Endodermal cell (in vitro differentiated cells): Measurements from ENCODE around the gene OSR1. TPM values are rescaled to one million over a fixed set of nuclear protein-coding genes. Genes with fewer than 3 reads are reported as not detected.

ENCODE experiments used
- DNase-seq: peaks from one replicate; pipeline ENCODE4 v3.0.0-alpha.2; 2017
- H3K27ac ChIP-seq: 2 replicates; pipeline ENCODE4 v1.5.1; 2013; ENCODE audit warnings: mild to moderate bottlenecking, low read depth, low read length, moderate library complexity
- H3K27me3 ChIP-seq: 2 replicates; pipeline ENCODE4 v1.6.1; 2013; ENCODE audit warnings: mild to moderate bottlenecking, low read length, moderate library complexity; ENCODE audit not compliant: insufficient read depth, control insufficient read depth, poor library complexity, severe bottlenecking
- H3K36me3 ChIP-seq: 2 replicates; pipeline ENCODE4 v1.7.0; 2013; ENCODE audit warnings: mild to moderate bottlenecking, low read length, moderate library complexity; ENCODE audit not compliant: control insufficient read depth, insufficient read depth
- H3K4me1 ChIP-seq: one replicate; pipeline ENCODE4 v1.7.0; 2013; ENCODE audit warnings: low read length; ENCODE audit not compliant: control insufficient read depth, insufficient read depth
- H3K4me3 ChIP-seq: 2 replicates; pipeline ENCODE4 v1.5.1; 2013; ENCODE audit warnings: mild to moderate bottlenecking, low read length, moderate library complexity
- H3K9ac ChIP-seq: 2 replicates; pipeline ENCODE4 v1.6.1; 2013; ENCODE audit warnings: mild to moderate bottlenecking, low read length, moderate library complexity; ENCODE audit not compliant: poor library complexity, severe bottlenecking; ENCODE audit errors: extremely low read depth
- H3K9me3 ChIP-seq: 2 replicates; pipeline ENCODE4 v1.6.1; 2013; ENCODE audit warnings: mild to moderate bottlenecking, low read length, moderate library complexity; ENCODE audit not compliant: control insufficient read depth
- H3K27ac Mint-ChIP-seq: 2 replicates; pipeline ENCODE4 v1.8.0; 2020; ENCODE audit warnings: mixed read lengths
- H3K27me3 Mint-ChIP-seq: 2 replicates; pipeline ENCODE4 v1.8.0; 2021; ENCODE audit warnings: mild to moderate bottlenecking, mixed read lengths; ENCODE audit not compliant: insufficient read depth
- H3K36me3 Mint-ChIP-seq: 2 replicates; pipeline ENCODE4 v1.8.0; 2020; ENCODE audit warnings: low read depth, mixed read lengths
- H3K4me1 Mint-ChIP-seq: 2 replicates; pipeline ENCODE4 v1.8.0; 2020; ENCODE audit warnings: mixed read lengths
- H3K4me3 Mint-ChIP-seq: 2 replicates; pipeline ENCODE4 v1.8.0; 2020; ENCODE audit warnings: mild to moderate bottlenecking, moderate library complexity, mixed read lengths
- H3K9me3 Mint-ChIP-seq: 2 replicates; pipeline ENCODE4 v1.8.0; 2020; ENCODE audit warnings: mild to moderate bottlenecking, mixed read lengths
- WGBS, 2 experiments: methylation state at CpG; one replicate each; pipeline versions ENCODE4 v1.1.5 to v1.1.7; 2013; ENCODE audit warnings: missing lambda C conversion rate in 2 of 2, mixed read lengths in 1 of 2; ENCODE audit not compliant: insufficient coverage in 1 of 2, insufficient read length in 1 of 2; 5-methylcytosine and 5-hydroxymethylcytosine counted together
- total RNA-seq, 2 donors: library from RNA; stranded (reverse); fragmentation: NEBNext Ultra II Directional in 1 of 2; extraction: Animal tissue kit (Norgen Biotek cat#: 25700) in 1 of 2; gene quantifications; 2 replicates in 1 of 2; 3 replicates in 1 of 2; pipeline ENCODE4 v1.2.1, GENCODE V29; 2021
- TF ChIP-seq, protein P1 (sequence below): fragments of 200-600 bp; sonication (generic); conservative IDR thresholded peaks from 2 replicates; pipeline ENCODE4 v1.5.0; 2021; ENCODE audit warnings: antibody characterized with exemption, mild to moderate bottlenecking

The OSR1 gene
- total RNA-seq, 2 donors from 2014 or later, result not detected

DNA sequence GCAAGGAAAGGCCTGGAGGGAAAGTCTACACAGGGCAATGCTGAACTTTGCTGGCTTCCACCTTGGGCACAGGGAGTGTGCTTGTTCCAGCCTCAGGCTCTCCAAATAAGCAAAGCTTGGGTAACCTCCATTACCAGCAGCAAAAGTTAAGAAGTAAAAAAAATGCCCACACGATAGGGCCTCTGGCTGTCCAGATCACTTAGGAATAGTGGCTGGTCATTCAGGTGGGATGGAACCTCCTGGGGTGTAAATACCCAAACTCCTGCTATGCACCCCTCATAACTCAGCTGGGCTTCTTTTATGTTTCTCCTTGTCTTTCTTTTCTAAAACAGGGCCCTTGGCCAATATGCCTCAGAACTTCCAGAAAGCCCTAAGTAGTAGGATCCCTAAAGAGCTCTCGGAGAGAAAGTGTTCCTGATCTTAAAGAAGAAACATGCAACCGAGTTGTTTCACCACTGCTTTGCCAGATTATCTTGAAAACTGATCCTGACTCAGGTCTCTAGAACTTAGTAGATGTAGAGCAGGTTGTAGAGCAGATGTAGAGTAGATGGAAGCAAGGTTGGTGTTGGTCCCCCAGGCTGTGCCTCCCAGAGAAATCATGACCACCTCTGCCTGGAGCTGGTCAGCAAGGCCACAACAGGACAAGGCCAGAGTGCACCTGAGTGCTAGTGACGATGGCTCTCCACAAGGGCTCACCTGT lies 2.0 kb upstream of the OSR1 start:
- H3K4me1 Mint-ChIP-seq, result peaks cover 28% of the 10 kb centered on the region
- 49 to 53% methylated on average over 3 to 4 of the region's 4 CpGs for WGBS, 2 experiments
- TF ChIP-seq, protein P1, sequence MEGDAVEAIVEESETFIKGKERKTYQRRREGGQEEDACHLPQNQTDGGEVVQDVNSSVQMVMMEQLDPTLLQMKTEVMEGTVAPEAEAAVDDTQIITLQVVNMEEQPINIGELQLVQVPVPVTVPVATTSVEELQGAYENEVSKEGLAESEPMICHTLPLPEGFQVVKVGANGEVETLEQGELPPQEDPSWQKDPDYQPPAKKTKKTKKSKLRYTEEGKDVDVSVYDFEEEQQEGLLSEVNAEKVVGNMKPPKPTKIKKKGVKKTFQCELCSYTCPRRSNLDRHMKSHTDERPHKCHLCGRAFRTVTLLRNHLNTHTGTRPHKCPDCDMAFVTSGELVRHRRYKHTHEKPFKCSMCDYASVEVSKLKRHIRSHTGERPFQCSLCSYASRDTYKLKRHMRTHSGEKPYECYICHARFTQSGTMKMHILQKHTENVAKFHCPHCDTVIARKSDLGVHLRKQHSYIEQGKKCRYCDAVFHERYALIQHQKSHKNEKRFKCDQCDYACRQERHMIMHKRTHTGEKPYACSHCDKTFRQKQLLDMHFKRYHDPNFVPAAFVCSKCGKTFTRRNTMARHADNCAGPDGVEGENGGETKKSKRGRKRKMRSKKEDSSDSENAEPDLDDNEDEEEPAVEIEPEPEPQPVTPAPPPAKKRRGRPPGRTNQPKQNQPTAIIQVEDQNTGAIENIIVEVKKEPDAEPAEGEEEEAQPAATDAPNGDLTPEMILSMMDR, result no peak
- no peaks in the 10 kb centered on the region for H3K4me1 ChIP-seq
- H3K27me3 Mint-ChIP-seq, result peaks cover 99% of the 10 kb centered on the region
- H3K27me3 ChIP-seq, result peaks cover 99% of the 10 kb centered on the region
- H3K4me3 ChIP-seq, result no peak overlapping the region
- no peak overlapping the region for H3K27ac ChIP-seq
- no peaks in the 10 kb centered on the region for H3K36me3 Mint-ChIP-seq
- H3K27ac Mint-ChIP-seq, result no peak overlapping the region
- no peak overlapping the region for H3K9ac ChIP-seq
- H3K36me3 ChIP-seq, result no peaks in the 10 kb centered on the region
- peaks cover 2% of the 10 kb centered on the region for H3K9me3 Mint-ChIP-seq
- no peak overlapping the region for H3K4me3 Mint-ChIP-seq
- no peak for DNase-seq
- H3K9me3 ChIP-seq, result no peaks in the 10 kb centered on the region

GRCh38 chr2:19359456-19359855 lies 1.0 kb upstream of the OSR1 start:
- peaks cover 28% of the 10 kb centered on the region for H3K4me1 Mint-ChIP-seq
- no peak for DNase-seq
- Histone ChIP-seq H3K27me3 (peaks cover 99% of the 10 kb centered on the region), H3K9me3 (no peaks in the 10 kb centered on the region), H3K4me1 (no peaks in the 10 kb centered on the region), H3K4me3 (no peak overlapping the region), H3K9ac (no peak overlapping the region), H3K27ac (no peak overlapping the region), H3K36me3 (no peaks in the 10 kb centered on the region)
- WGBS, 2 experiments, result 42 to 45% methylated on average over 3 to 4 of the region's 4 CpGs
- H3K9me3 Mint-ChIP-seq, result peaks cover 2% of the 10 kb centered on the region
- H3K4me3 Mint-ChIP-seq, result no peak overlapping the region
- H3K27me3 Mint-ChIP-seq, result peaks cover 99% of the 10 kb centered on the region
- H3K36me3 Mint-ChIP-seq, result no peaks in the 10 kb centered on the region
- TF ChIP-seq, protein P1, result no peak
- no peak overlapping the region for H3K27ac Mint-ChIP-seq

GRCh38 chr2:19359021-19359357 lies 566 bp upstream of the OSR1 start:
- Mint-ChIP-seq H3K36me3 (no peaks in the 10 kb centered on the region), H3K27me3 (peaks cover 99% of the 10 kb centered on the region), H3K4me1 (peaks cover 28% of the 10 kb centered on the region), H3K27ac (no peak overlapping the region), H3K4me3 (peak overlapping the region; percentile 50), H3K9me3 (peaks cover 2% of the 10 kb centered on the region)
- no peaks in the 10 kb centered on the region for H3K36me3 ChIP-seq
- no peaks in the 10 kb centered on the region for H3K4me1 ChIP-seq
- peaks cover 99% of the 10 kb centered on the region for H3K27me3 ChIP-seq
- WGBS, 2 experiments, result 1 to 2% methylated on average over 8 to 14 of the region's 14 CpGs
- no peaks in the 10 kb centered on the region for H3K9me3 ChIP-seq
- TF ChIP-seq, protein P1, result no peak
- H3K9ac ChIP-seq, result no peak overlapping the region
- peak overlapping the region; percentile 67 for H3K4me3 ChIP-seq
- no peak overlapping the region for H3K27ac ChIP-seq
- no peak for DNase-seq
